GM23248 (cell line): ENCODE data around the gene NINL.
"Not testable (repeated sequence)": the region's sequence is repeated elsewhere in the genome, so short reads cannot be mapped to it uniquely, and the experiment has no call there.

Source experiments
- EZH2 ChIP-seq: fragments of 200-600 bp; sonication (generic); IDR thresholded peaks from 2 replicates; pipeline ENCODE4 v1.6.1; 2018; ENCODE audit warnings: antibody characterized with exemption, mild to moderate bottlenecking; ENCODE audit not compliant: insufficient read depth, poor library complexity, severe bottlenecking
- EZH2phosphoT487 ChIP-seq: fragments of 200-600 bp; sonication (generic); IDR thresholded peaks from 2 replicates; pipeline ENCODE4 v1.6.1; 2018; ENCODE audit warnings: antibody characterized with exemption, moderate library complexity, mild to moderate bottlenecking, low read depth; ENCODE audit not compliant: insufficient read depth

DNA sequence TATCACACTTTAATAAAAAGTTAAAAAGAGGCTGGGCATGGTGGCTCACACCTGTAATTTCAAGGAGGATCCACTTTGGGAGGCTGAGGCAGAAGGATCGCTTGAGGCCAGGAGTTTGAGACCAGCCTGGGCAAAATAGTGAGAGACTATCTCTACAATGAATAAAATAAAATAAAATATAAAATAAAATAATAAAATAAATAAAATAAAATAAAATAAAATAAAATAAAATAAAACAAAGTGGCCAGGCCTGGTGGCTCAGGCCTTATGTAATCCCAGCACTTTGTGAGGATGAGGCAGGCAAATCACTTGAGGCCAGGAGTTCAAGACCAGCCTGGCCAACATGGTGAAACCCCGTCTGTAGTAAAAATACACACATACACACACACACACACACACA, 112.0 kb downstream of the NINL start:
- not testable (repeated sequence) for TF ChIP-seq EZH2phosphoT487, EZH2
